NT2/D1 (cell line): ENCODE results near the gene TLL2.

Source experiments
- DNase-seq: peaks from one replicate; pipeline ENCODE4 v3.0.0-alpha.2; 2011; ENCODE audit warnings: low read depth, low spot score
- H3K27me3 ChIP-seq: 2 replicates; pipeline ENCODE4 v1.6.0; 2011; ENCODE audit warnings: mild to moderate bottlenecking; ENCODE audit not compliant: insufficient read length, insufficient read depth
- H3K36me3 ChIP-seq: 2 replicates; pipeline ENCODE4 v1.6.1; 2011; ENCODE audit warnings: mild to moderate bottlenecking, low read length, mixed read lengths; ENCODE audit not compliant: insufficient read depth, insufficient read length
- H3K4me1 ChIP-seq: 2 replicates; pipeline ENCODE4 v1.5.1; 2011; ENCODE audit not compliant: insufficient read depth, insufficient read length
- H3K4me3 ChIP-seq: 2 replicates; pipeline ENCODE4 v1.5.1; 2011; ENCODE audit warnings: low read depth; ENCODE audit not compliant: insufficient read length
- H3K9ac ChIP-seq: 2 replicates; pipeline ENCODE4 v1.6.0; 2011; ENCODE audit warnings: low read depth; ENCODE audit not compliant: insufficient read length
- H3K9me3 ChIP-seq: 2 replicates; pipeline ENCODE4 v1.5.1; 2011; ENCODE audit warnings: mild to moderate bottlenecking, low read length; ENCODE audit not compliant: insufficient read depth
- SUZ12 ChIP-seq: IDR thresholded peaks from 2 replicates; pipeline ENCODE4 v1.6.1; 2011; ENCODE audit not compliant: insufficient read length, insufficient read depth; ENCODE audit errors: extremely low read depth
- YY1 ChIP-seq: IDR thresholded peaks from 2 replicates; pipeline ENCODE4 v1.6.1; 2011; ENCODE audit not compliant: insufficient read length, insufficient read depth
- ZNF274 ChIP-seq: IDR thresholded peaks from 2 replicates; pipeline ENCODE4 v1.6.1; 2011; ENCODE audit warnings: mild to moderate bottlenecking, low read depth, low read length

TLL2 gene

GRCh38 chr10:96400465-96400864 is 113.3 kb downstream of the TLL2 start:
- no peak for DNase-seq
- Histone ChIP-seq H3K27me3 (no peaks in the 10 kb centered on the region), H3K36me3 (no peaks in the 10 kb centered on the region), H3K4me1 (no peaks in the 10 kb centered on the region), H3K9ac (no peak overlapping the region), H3K4me3 (no peak overlapping the region), H3K9me3 (no peaks in the 10 kb centered on the region)
- no peak for TF ChIP-seq YY1
- TF ChIP-seq ZNF274, result no peak
- TF ChIP-seq SUZ12, result no peak

- H3K4me1 ChIP-seq, result no peaks in the 10 kb centered on the region
- no peak for TF ChIP-seq ZNF274
- TF ChIP-seq SUZ12, result no peak
- no peak for TF ChIP-seq YY1
- peaks cover 4% of the 10 kb centered on the region for H3K36me3 ChIP-seq
- no peaks in the 10 kb centered on the region for H3K27me3 ChIP-seq
- no peak overlapping the region for H3K4me3 ChIP-seq
- DNase-seq, result no peak
- H3K9me3 ChIP-seq, result no peaks in the 10 kb centered on the region
- no peak overlapping the region for H3K9ac ChIP-seq
Observed at GRCh38 chr10:96397902-96398301, 115.8 kb downstream of the TLL2 start.

DNA sequence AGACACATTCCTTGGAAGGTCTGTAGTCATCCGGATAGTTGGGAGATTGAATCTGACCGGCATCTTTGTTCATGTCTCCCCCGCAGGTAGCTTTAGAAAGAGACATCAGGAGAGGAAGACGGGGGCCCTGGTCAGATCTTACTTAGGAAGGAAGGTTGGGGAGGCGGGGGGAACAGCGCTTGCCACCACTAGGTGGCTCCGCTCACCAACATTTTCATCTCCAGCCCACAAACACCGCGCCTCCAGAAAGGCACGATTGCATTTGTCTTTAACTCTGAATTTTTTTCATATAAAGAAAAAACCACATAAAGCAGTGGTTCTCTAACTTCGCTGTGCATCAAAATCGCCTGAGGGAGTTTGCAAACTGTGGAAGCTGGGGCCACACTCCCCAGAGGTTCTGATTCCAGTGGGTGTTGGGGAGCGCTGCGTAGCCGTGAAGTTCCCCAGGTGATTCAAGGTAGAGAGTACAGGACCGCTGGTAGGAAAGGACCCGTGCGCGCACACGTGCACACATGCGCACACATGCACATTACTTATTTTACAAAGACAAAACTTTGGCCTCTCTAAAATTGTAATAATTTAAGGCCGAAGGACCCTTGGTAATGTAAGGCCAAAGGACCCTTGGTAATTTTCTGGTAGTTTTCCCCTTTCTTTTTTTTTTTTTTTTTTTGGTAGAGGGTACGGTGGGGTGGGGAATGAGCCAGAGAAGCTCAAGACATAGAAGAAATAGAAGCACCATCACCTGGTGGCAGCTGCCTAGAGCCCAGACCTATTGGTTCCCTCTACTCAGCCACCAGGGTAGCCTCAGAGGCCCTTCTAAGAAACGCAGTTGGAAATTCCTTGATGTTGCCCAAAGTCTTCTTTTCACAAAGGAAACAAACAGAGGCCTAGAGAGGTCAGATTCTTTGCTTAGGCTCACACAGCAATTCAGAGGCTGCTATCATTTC is 117.5 kb downstream of the TLL2 start:
- H3K27me3 ChIP-seq, result no peaks in the 10 kb centered on the region
- H3K4me3 ChIP-seq, result no peak overlapping the region
- TF ChIP-seq YY1, result no peak
- no peak for TF ChIP-seq SUZ12
- no peak for TF ChIP-seq ZNF274
- H3K9me3 ChIP-seq, result no peaks in the 10 kb centered on the region
- peak; percentile 65 for DNase-seq
- no peaks in the 10 kb centered on the region for H3K4me1 ChIP-seq
- no peak overlapping the region for H3K9ac ChIP-seq
- peaks cover 4% of the 10 kb centered on the region for H3K36me3 ChIP-seq

GRCh38 chr10:96390460-96390864 is 123.3 kb downstream of the TLL2 start:
- no peaks in the 10 kb centered on the region for H3K27me3 ChIP-seq
- DNase-seq, result no peak

DNA sequence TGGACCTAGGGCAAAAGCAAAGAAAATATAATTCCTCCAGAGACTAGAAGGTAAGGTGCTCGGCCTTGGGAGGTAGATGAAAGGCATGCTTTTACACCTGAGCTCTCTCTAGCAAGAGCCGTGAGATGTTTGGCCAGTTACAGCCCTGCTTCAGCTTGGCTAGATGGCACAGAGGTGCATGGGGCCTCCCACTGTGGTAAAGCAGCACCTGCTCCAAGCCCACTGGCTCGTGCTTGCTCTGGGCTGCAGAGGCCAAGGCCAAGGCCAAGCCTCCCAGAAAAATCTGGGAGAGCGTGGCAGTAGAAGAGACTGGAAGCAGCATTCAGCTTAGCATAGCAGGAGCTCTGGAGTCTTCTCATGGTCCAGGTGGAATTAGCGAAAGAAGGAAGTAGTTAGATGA is 123.9 kb downstream of the TLL2 start:
- Histone ChIP-seq H3K27me3 (no peaks in the 10 kb centered on the region), H3K36me3 (peaks cover 1% of the 10 kb centered on the region), H3K9ac (no peak overlapping the region), H3K4me1 (no peaks in the 10 kb centered on the region), H3K9me3 (0 out of 2 replicates have a peak, but pooled peaks cover 5% of the 10 kb centered on the region), H3K4me3 (no peak overlapping the region)
- no peak for DNase-seq
- no peak for TF ChIP-seq SUZ12
- TF ChIP-seq ZNF274, result no peak
- TF ChIP-seq YY1, result no peak

More at GRCh38 chr10:96390460-96390864, 123.3 kb downstream of the TLL2 start:
- 0 out of 2 replicates have a peak, but pooled peaks cover 3% of the 10 kb centered on the region for H3K9me3 ChIP-seq
- TF ChIP-seq YY1, result no peak
- TF ChIP-seq ZNF274, result no peak
- no peak for TF ChIP-seq SUZ12
- H3K9ac ChIP-seq, result no peak overlapping the region
- peaks cover 4% of the 10 kb centered on the region for H3K36me3 ChIP-seq
- no peaks in the 10 kb centered on the region for H3K4me1 ChIP-seq
- no peak overlapping the region for H3K4me3 ChIP-seq

DNA sequence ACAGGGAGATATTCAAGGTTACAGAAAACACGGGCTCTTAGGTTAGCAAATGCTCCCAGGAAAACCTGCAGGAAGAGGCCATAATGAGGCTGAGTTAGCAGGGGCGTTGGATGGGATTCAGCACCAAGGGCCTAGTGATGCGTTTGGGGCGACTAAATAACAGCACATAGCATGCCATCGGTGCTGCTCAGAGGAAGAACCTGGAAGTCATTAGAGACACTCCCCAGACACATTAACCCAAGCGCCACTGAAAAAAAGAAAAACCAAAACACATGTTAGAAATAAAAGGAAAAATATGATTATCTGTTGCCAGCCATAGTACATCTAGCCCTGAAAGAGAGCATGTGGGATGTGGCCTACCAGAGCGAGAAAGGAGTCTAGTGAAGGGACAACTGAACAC is 126.1 kb downstream of the TLL2 start:
- no peak for DNase-seq
- Histone ChIP-seq H3K4me1 (no peaks in the 10 kb centered on the region), H3K9ac (no peak overlapping the region), H3K36me3 (no peaks in the 10 kb centered on the region), H3K9me3 (0 out of 2 replicates have a peak, but pooled peaks cover 5% of the 10 kb centered on the region), H3K4me3 (no peak overlapping the region), H3K27me3 (no peaks in the 10 kb centered on the region)
- TF ChIP-seq SUZ12, result no peak
- TF ChIP-seq YY1, result no peak
- no peak for TF ChIP-seq ZNF274

DNA sequence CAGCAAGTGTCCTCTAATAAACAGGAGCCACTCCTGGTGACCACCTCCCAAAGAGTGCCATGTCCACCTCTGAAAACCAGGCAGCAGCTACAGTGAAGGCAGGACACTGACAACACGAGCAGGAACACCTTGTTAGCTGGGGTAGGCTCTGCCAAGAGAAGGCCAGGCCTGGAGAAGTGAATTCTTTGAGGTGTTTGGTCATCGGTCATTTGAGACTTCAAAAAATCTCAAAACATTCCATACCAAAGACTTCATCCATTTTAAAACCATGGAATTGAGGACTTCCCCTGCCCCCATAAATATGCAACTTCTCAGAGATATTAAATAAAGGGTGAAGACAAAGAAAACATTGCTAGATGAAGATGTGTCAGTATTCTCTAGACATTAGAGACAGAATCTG is 126.6 kb downstream of the TLL2 start:
- no peaks in the 10 kb centered on the region for H3K4me1 ChIP-seq
- H3K9me3 ChIP-seq, result 0 out of 2 replicates have a peak, but pooled peaks cover 5% of the 10 kb centered on the region
- no peak for DNase-seq

More for the DNA sequence above, 126.6 kb downstream of the TLL2 start:
- TF ChIP-seq ZNF274, result no peak
- Histone ChIP-seq H3K9ac (no peak overlapping the region), H3K36me3 (no peaks in the 10 kb centered on the region), H3K4me3 (no peak overlapping the region), H3K27me3 (no peaks in the 10 kb centered on the region)
